AG04449 (cell line): Measurements from ENCODE around the gene TRABD.

ENCODE experiments used
- CTCF ChIA-PET: fragments of 350-600 bp; formaldehyde crosslinking; extraction: SDS; loops from one replicate; lab custom pipeline; 2021; ENCODE audit warnings: antibody characterized with exemption; lab: Yijun Ruan, JAX
- POLR2A ChIA-PET: fragments of 400-600, 350-600 bp; formaldehyde crosslinking; extraction: SDS; loops from one replicate; lab custom pipeline; 2020; ENCODE audit warnings: antibody characterized with exemption, inconsistent platforms; lab: Yijun Ruan, JAX
- DNase-seq: peaks from one replicate; pipeline ENCODE4 v3.0.0-alpha.2; 2010; ENCODE audit warnings: low read depth, low spot score
- H3K4me3 ChIP-seq: 2 replicates; pipeline ENCODE4 v1.5.1; 2011; ENCODE audit warnings: low read depth, mild to moderate bottlenecking, control low read depth, low read length
- TF ChIP-seq, protein P1 (sequence below): IDR thresholded peaks from one replicate; pipeline ENCODE4 v1.5.1; 2011; ENCODE audit warnings: mild to moderate bottlenecking, moderate library complexity, low read length, control low read depth, inconsistent platforms; ENCODE audit not compliant: insufficient read depth; ENCODE audit errors: missing control alignments

Gene TRABD

DNA sequence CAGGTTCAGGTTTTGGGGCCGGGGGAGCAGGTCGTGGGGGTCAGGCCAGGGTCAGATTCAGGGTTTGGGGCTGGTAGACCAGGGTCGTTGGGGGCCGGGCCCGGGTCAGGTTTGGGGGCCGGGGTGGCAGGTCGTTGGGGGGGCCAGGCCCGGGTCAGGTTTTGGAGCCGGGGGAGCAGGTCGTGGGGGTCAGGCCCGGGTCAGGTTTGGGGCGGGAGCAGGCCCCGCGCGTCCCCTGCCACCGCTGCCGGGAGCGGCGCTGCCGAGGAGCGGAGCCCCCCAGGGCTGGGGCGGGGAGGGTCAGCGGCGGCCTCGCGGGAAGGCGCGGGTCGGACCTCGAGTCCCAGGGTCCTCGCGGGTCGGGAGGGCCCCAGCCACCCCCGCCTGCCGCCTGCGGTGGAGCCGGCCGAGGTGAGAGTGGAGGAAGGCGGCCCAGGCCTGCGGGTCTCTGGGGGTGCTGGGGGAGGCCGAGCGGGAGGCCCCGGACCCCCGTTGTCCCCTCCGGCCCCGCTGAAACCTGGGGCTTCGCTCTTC is 535 bp downstream of the TRABD start:
- TF ChIP-seq, protein P1, sequence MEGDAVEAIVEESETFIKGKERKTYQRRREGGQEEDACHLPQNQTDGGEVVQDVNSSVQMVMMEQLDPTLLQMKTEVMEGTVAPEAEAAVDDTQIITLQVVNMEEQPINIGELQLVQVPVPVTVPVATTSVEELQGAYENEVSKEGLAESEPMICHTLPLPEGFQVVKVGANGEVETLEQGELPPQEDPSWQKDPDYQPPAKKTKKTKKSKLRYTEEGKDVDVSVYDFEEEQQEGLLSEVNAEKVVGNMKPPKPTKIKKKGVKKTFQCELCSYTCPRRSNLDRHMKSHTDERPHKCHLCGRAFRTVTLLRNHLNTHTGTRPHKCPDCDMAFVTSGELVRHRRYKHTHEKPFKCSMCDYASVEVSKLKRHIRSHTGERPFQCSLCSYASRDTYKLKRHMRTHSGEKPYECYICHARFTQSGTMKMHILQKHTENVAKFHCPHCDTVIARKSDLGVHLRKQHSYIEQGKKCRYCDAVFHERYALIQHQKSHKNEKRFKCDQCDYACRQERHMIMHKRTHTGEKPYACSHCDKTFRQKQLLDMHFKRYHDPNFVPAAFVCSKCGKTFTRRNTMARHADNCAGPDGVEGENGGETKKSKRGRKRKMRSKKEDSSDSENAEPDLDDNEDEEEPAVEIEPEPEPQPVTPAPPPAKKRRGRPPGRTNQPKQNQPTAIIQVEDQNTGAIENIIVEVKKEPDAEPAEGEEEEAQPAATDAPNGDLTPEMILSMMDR = no peak
- POLR2A ChIA-PET = no interaction called here
- CTCF ChIA-PET = interaction anchor here (0.9 kb wide), 1 partner anchor 23 kb away, joined by 3 read pairs; no protein-coding TSS in a partner anchor

DNA sequence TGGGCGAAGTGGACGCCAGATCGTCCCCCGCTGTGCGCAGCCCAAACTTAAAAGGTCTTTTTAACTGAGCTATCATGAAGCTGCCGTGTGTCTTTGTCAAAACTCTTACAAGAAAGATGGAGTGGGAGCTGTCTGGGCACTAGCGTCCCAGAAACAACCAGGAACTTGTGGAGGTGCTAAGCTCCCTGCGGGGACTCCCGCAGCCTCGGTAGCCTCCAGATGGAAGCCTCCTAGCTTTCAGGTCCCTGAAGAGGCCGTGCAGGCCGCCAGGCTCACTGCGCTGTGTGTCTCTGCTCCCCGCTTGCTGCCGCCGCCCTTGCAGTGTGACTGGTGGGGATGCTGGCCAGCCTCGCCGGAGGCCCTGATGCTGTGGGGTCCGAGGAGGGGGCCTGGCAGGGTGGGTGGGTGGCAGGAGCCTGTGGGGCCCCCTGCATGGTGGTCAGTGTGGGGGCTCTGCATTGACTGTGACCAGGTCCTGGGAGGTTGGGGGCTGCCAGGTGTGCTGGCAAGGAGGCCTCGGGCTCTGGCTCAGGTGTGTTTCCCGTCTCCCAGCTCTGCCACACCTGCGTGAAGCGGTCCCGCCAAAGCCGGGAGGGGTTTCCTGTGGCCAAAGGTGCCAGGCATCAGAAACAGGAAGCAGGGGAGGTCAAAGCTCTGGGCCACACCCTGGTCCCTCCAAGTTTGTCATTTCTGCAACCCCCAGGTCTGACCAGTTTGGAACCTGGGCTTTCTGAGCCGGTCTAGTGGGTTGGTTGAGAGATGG is 1.2 kb downstream of the TRABD start:
- DNase-seq = no peak
- POLR2A ChIA-PET = no interaction called here
- CTCF ChIA-PET = interaction anchor here (0.6 to 1.2 kb wide), 4 partner anchors 16 to 155 kb away, joined by 3 read pairs; no protein-coding TSS in a partner anchor
- TF ChIP-seq, protein P1 = no peak
- peak overlapping the region; percentile 67 for H3K4me3 ChIP-seq

More for the DNA sequence above, 535 bp downstream of the TRABD start:
- no peak for DNase-seq
- H3K4me3 ChIP-seq = peak overlapping the region; percentile 67

DNA sequence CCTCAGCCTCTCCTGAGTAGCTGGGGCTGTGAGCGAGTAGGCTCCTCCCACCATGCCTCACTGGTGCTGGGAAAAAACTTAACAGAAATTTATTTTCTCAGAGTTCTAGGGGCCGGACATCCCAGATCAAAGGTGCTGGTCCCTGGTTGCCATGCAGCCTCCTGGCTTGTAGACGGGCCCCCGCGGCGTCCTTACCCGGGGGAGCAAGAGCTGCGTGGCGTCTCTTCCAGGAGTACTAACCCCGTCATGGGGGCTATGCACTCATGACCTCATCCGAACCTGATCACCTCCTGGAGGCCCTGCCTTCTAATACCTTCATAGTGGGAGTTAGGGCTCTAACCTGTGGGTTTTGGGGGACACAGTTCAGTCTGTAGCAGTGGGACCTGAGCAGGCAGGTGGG is 2.6 kb downstream of the TRABD start:
- H3K4me3 ChIP-seq = no peak overlapping the region
- DNase-seq = no peak
- TF ChIP-seq, protein P1 = no peak
- CTCF ChIA-PET = interaction anchor here (1.2 kb wide), 1 partner anchor 153 kb away, joined by 3 read pairs; no protein-coding TSS in a partner anchor
- POLR2A ChIA-PET = no interaction called here

DNA sequence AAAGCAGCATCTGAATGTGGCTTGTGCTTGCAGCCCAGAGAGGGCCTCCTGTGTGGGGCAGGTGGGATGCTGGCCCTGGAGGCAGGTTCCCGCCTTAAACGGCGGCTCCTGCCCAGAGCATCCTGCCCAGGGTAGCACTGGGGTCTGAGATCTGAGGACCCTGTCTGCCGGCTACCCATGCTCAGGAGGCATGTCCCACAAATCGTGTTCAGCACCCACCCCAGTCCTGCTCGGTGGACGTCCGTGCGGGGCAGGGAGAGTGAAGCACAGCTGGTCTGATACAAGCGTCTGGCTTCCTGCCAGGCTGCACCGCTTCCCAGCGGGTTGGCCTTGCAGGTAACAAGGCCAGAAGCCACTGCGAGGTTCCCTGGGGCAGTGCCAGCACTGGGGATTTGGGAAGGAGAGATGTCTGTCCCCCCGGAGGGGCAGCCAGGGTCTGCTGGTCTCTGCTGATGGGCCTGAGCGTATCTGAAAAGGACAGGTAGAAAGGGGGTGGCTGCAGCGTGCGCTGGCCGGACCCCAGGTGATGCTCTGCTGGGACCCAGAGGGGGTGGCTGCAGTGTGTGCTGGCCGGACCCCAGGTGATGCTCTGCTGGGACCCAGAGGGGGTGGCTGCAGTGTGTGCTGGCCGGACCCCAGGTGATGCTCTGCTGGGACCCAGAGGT is 3.6 kb downstream of the TRABD start:
- TF ChIP-seq, protein P1 = no peak
- H3K4me3 ChIP-seq = no peak overlapping the region
- CTCF ChIA-PET = interaction anchor here (1.5 kb wide), 2 partner anchors 41 to 258 kb away, joined by 3 to 4 read pairs; no protein-coding TSS in a partner anchor
- no peak for DNase-seq
- POLR2A ChIA-PET = no interaction called here

DNA sequence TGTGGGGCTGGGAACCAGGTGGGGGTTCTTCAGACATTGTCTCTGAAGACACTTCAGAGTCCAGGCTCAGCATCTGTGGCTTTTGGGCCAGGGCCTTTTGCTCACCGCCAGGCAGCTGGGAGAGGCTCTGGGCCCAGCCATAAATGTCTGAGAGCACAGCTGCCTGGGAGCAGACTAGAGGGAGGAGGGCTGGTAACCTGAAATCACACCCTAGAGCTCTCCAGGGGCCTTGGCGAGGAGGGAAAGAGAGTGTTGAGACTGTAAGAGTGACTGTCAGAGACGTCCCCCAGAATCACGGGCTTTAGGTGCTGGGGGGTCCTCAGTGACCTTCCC is 4.1 kb downstream of the TRABD start:
- TF ChIP-seq, protein P1 = no peak
- no peak overlapping the region for H3K4me3 ChIP-seq
- ChIA-PET CTCF (interaction anchor here (1.5 kb wide), 2 partner anchors 41 to 259 kb away, joined by 3 to 4 read pairs; no protein-coding TSS in a partner anchor), POLR2A (no interaction called here)
- DNase-seq = no peak
